Measurements from ENCODE around the gene FRRS1L. TPM values are rescaled to one million over a fixed set of nuclear protein-coding genes. Genes with fewer than 3 reads are reported as not detected.

The FRRS1L gene
- total RNA-seq, 1 donor from 2014 or later = not detected

- Mint-ChIP-seq H3K27me3 (ENCODE audit: low read depth) (peaks cover 4% of the 10 kb centered on the region), H3K4me3 (ENCODE audit: low read depth) (peak overlapping the region; percentile 84), H3K9me3 (no peaks in the 10 kb centered on the region), H3K27ac (peak overlapping the region; percentile 38), H3K36me3 (ENCODE audit: low read depth) (peaks cover 24% of the 10 kb centered on the region), H3K4me1 (ENCODE audit: low read depth) (peaks cover 32% of the 10 kb centered on the region)
- intact Hi-C loops (cut with micrococcal nuclease) = loop anchor here (1.0 to 2.0 kb wide), 3 partner anchors 10 to 107 kb away; partner anchors contain the start of gene CTNNAL1
- no peak for DNase-seq (ENCODE audit: low spot score)
Measured at GRCh38 chr9:109120204-109120789, 46.8 kb downstream of the FRRS1L start.

- H3K4me3 Mint-ChIP-seq (ENCODE audit: low read depth) = peak within 1 kb of the TSS; percentile 84
- H3K27ac Mint-ChIP-seq = peak within 1 kb of the TSS; percentile 83
- H3K9me3 Mint-ChIP-seq = no peaks in the 10 kb centered on the region
- H3K36me3 Mint-ChIP-seq (ENCODE audit: low read depth) = peaks cover 31% of the 10 kb centered on the region
- peak; percentile 93 for DNase-seq (ENCODE audit: low spot score)
- no peaks in the 10 kb centered on the region for H3K27me3 Mint-ChIP-seq (ENCODE audit: low read depth)
- H3K4me1 Mint-ChIP-seq (ENCODE audit: low read depth) = peaks cover 36% of the 10 kb centered on the region
- intact Hi-C loops (cut with micrococcal nuclease) = loop anchor here (1.0 to 10.0 kb wide), 7 partner anchors 9 to 1835 kb away; partner anchors contain the start of genes ABITRAM, CTNNAL1, ELP1 and RAD23B
Measured at GRCh38 chr9:109119439-109120203, 47.4 kb downstream of the FRRS1L start, which contains the start of gene TMEM245. TSS of gene TMEM245 (minus strand) at chr9:109119947. CDS start at chr9:109119913, 34 bp downstream.

DNA sequence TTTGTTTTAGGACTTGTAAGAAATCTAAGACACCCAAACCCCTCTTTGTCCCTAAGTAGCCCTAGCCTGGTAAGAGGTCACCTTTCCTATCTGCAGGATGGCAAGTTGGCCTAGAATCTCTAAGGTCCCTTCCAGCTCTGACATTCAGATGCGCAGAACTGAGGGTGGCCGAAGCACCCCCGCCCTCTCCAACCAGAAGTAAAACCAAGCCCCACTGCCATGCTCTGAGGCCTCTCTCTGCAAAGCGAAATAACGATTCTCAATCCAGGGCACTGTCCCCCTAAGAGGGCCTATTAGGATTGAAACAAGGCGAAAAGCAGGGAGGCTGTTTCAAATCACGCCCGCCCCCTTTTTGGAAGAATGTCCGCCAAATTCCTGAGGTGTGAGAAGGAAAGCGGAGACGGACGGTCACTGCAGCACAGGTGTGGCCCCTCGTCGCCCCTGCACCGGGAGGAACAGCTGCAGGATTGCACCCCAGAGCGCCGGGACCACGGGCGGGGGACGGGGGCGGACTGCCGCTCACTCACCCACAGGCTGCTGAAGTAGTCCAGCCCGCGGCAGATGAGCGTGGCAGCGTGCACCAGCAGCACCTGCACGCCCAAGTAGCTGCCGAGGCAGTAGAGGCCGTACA, 48.1 kb downstream of the FRRS1L start:
- Mint-ChIP-seq H3K36me3 (ENCODE audit: low read depth) (peaks cover 36% of the 10 kb centered on the region), H3K4me3 (ENCODE audit: low read depth) (peak overlapping the region; percentile 84), H3K9me3 (no peaks in the 10 kb centered on the region), H3K27ac (peak overlapping the region; percentile 83), H3K4me1 (ENCODE audit: low read depth) (peaks cover 43% of the 10 kb centered on the region), H3K27me3 (ENCODE audit: low read depth) (no peaks in the 10 kb centered on the region)
- DNase-seq (ENCODE audit: low spot score) = no peak
- intact Hi-C loops (cut with micrococcal nuclease) = loop anchor here (1.0 to 10.0 kb wide), 5 partner anchors 18 to 1834 kb away; partner anchors contain the start of genes ABITRAM, ELP1, RAD23B and TXN

GRCh38 chr9:109117856-109118807, 48.9 kb downstream of the FRRS1L start:
- intact Hi-C loops (cut with micrococcal nuclease) = loop anchor here (1.0 to 10.0 kb wide), 3 partner anchors 17 to 1833 kb away; partner anchors contain the start of genes RAD23B and TXN
- Mint-ChIP-seq H3K4me1 (ENCODE audit: low read depth) (peaks cover 46% of the 10 kb centered on the region), H3K9me3 (no peaks in the 10 kb centered on the region), H3K27me3 (ENCODE audit: low read depth) (no peaks in the 10 kb centered on the region), H3K27ac (peak overlapping the region; percentile 83), H3K4me3 (ENCODE audit: low read depth) (peak overlapping the region; percentile 84), H3K36me3 (ENCODE audit: low read depth) (peaks cover 40% of the 10 kb centered on the region)
- peak; percentile 50 for DNase-seq (ENCODE audit: low spot score)

DNA sequence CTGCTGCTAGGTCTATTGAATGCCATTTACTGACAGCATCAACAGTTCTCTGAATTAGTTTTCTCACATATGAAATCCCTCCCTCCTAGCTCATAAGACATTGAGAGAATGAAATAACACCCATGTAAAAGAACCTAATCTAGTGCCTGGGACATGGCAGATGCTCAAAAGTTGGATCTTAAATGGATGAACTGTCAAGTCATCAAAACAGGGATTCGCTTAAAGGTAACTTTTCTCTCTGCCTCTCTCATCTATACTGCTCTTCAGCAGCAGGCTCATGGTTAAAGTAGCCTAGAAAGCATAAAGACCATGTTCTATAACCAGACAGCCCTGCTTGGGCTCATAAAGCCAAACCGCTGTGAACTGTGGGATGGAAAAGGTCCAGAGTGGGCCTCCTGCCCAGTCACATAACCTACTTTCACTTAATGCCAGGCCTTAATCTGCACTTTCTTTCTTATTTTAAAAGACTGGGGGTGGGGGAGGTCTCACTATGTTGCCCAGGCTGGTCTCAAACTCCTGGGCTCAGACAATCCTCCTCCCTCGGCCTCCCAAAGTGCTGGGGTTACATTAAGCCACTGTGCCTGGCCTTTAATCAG, 51.0 kb downstream of the FRRS1L start:
- intact Hi-C loops (cut with micrococcal nuclease) = loop anchor here (10.0 kb wide), 2 partner anchors 1139 to 1831 kb away; partner anchors contain the start of genes RAD23B and TXN
- Mint-ChIP-seq H3K27ac (no peak overlapping the region), H3K4me3 (ENCODE audit: low read depth) (peak overlapping the region; percentile 21), H3K36me3 (ENCODE audit: low read depth) (peaks cover 40% of the 10 kb centered on the region), H3K4me1 (ENCODE audit: low read depth) (peaks cover 53% of the 10 kb centered on the region), H3K9me3 (no peaks in the 10 kb centered on the region), H3K27me3 (ENCODE audit: low read depth) (no peaks in the 10 kb centered on the region)
- DNase-seq (ENCODE audit: low spot score) = no peak

GRCh38 chr9:109114670-109115069, 52.4 kb downstream of the FRRS1L start:
- intact Hi-C loops (cut with micrococcal nuclease) = loop anchor here (10.0 kb wide), 2 partner anchors 1140 to 1830 kb away; partner anchors contain the start of genes RAD23B and TXN
- H3K36me3 Mint-ChIP-seq (ENCODE audit: low read depth) = peaks cover 40% of the 10 kb centered on the region
- no peaks in the 10 kb centered on the region for H3K27me3 Mint-ChIP-seq (ENCODE audit: low read depth)
- no peak for DNase-seq (ENCODE audit: low spot score)
- no peaks in the 10 kb centered on the region for H3K9me3 Mint-ChIP-seq
- peaks cover 61% of the 10 kb centered on the region for H3K4me1 Mint-ChIP-seq (ENCODE audit: low read depth)
- peak overlapping the region; percentile 56 for H3K27ac Mint-ChIP-seq
- no peak overlapping the region for H3K4me3 Mint-ChIP-seq (ENCODE audit: low read depth)

DNA sequence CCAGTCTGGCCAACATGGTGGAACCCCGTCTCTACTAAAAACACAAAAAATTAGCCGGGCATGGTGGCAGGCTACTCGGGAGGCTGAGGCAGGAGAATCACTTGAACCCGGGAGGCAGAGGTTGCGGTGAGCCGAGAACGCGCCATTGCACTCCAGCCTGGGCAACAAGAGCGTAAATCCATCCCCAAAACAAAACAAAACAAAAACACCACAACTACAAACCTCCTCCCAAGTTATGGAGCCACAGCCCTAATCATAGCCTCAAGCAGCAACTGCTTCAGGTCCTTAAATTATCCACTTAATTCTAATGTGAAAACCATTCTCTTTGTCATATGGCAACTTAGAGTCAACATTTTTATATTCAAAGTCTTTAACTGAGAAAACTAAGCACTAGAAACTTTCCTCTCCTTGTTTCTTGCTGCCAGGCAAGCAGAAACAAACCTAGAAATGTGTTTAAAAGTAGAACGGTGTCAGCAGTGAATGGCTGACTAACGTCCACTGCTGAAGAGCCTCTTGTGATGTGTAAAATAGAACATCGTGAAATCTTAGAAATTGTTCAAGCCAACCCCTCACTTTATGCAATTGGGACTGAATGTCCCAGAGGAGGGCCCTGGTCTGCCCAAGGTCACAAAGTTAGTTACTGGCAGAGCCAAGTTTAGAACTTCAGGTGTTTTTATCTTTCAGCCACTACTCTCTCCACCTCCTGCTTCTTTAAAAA, 53.0 kb downstream of the FRRS1L start:
- intact Hi-C loops (cut with micrococcal nuclease) = loop anchor here (10.0 kb wide), 2 partner anchors 1141 to 1829 kb away; partner anchors contain the start of genes RAD23B and TXN
- H3K36me3 Mint-ChIP-seq (ENCODE audit: low read depth) = peaks cover 40% of the 10 kb centered on the region
- H3K4me1 Mint-ChIP-seq (ENCODE audit: low read depth) = peaks cover 64% of the 10 kb centered on the region
- no peaks in the 10 kb centered on the region for H3K9me3 Mint-ChIP-seq
- no peaks in the 10 kb centered on the region for H3K27me3 Mint-ChIP-seq (ENCODE audit: low read depth)
- no peak for DNase-seq (ENCODE audit: low spot score)
- no peak overlapping the region for H3K4me3 Mint-ChIP-seq (ENCODE audit: low read depth)
- H3K27ac Mint-ChIP-seq = peak overlapping the region; percentile 56

DNA sequence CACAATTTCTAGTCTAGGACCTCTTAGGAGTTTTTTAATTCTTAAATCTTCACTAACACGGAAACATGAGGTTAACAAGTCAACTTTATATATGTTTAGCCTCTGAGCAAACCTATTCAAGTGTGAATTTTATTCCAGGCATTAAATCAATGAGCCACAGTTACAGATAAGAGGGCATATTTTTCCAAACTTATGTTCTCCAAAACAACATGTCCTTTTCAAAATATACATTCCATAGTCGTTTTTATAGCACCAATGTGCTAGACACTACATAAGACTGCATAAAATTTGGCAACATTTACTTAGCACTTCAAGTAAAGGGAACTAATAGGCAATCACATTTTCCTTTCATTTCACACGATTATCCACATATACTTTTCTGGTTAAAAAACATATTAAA, 53.8 kb downstream of the FRRS1L start:
- Mint-ChIP-seq H3K4me1 (ENCODE audit: low read depth) (peaks cover 65% of the 10 kb centered on the region), H3K36me3 (ENCODE audit: low read depth) (peaks cover 34% of the 10 kb centered on the region), H3K4me3 (ENCODE audit: low read depth) (no peak overlapping the region), H3K9me3 (no peaks in the 10 kb centered on the region), H3K27ac (no peak overlapping the region), H3K27me3 (ENCODE audit: low read depth) (no peaks in the 10 kb centered on the region)
- no peak for DNase-seq (ENCODE audit: low spot score)
- intact Hi-C loops (cut with micrococcal nuclease) = loop anchor here (10.0 kb wide), 2 partner anchors 1142 to 1828 kb away; partner anchors contain the start of genes RAD23B and TXN

DNA sequence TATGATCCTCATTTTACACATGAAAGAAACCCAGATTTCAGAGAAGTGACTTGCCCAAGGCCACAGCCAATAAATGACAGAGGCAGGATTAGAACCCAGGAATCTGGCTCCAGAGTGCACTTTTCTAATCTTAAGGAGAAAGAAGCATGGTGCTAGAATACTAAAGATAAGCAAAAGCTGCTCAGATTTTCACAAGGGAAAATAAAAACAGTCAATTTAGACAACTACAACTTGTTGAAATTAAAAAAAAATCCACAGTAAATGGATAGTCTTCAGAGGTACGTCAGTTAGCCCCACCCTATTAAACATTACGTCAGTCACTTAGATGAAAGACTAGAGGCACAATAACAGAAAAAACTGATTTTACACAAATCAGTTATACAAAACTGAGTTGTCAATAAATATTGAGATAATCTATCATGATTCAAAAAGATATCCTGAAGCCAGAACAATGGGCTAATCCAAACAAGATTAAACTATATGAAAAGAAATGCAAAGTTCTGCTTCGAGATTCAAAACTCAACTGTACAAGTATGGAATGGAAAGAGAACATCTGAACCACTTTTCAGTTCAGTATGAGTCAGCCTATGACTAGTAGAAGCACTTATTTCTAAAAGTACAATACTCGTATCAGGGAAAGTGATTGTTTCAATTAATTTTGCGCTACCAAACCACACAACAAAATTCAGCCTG, 56.6 kb downstream of the FRRS1L start:
- Mint-ChIP-seq H3K4me1 (ENCODE audit: low read depth) (peaks cover 62% of the 10 kb centered on the region), H3K27ac (peak overlapping the region; percentile 79), H3K27me3 (ENCODE audit: low read depth) (no peaks in the 10 kb centered on the region), H3K9me3 (no peaks in the 10 kb centered on the region), H3K4me3 (ENCODE audit: low read depth) (peak overlapping the region; percentile 54), H3K36me3 (ENCODE audit: low read depth) (peaks cover 27% of the 10 kb centered on the region)
- intact Hi-C loops (cut with micrococcal nuclease) = loop anchor here (1.0 to 10.0 kb wide), 7 partner anchors 9 to 1826 kb away; partner anchors contain the start of genes RAD23B and TXN
- no peak for DNase-seq (ENCODE audit: low spot score)

GRCh38 chr9:109109967-109110328, 57.1 kb downstream of the FRRS1L start:
- no peak for DNase-seq (ENCODE audit: low spot score)
- intact Hi-C loops (cut with micrococcal nuclease) = loop anchor here (1.0 to 10.0 kb wide), 8 partner anchors 9 to 1825 kb away; partner anchors contain the start of genes RAD23B and TXN
- Mint-ChIP-seq H3K9me3 (peaks cover 5% of the 10 kb centered on the region), H3K36me3 (ENCODE audit: low read depth) (peaks cover 29% of the 10 kb centered on the region), H3K4me1 (ENCODE audit: low read depth) (peaks cover 61% of the 10 kb centered on the region), H3K27me3 (ENCODE audit: low read depth) (no peaks in the 10 kb centered on the region), H3K4me3 (ENCODE audit: low read depth) (no peak overlapping the region), H3K27ac (peak overlapping the region; percentile 79)
